Myocyte (in vitro differentiated cells): ENCODE measurements around the gene C1QA. TPM values are rescaled to one million over a fixed set of nuclear protein-coding genes. Genes with fewer than 3 reads are reported as not detected.
"Not testable (repeated sequence)": the region's sequence is repeated elsewhere in the genome, so short reads cannot be mapped to it uniquely, and the experiment has no call there.

Experiments
- DNase-seq: peaks from one replicate; pipeline ENCODE4 v3.0.0-alpha.2; 2012; ENCODE audit warnings: low read depth
- total RNA-seq: library from RNA; depleted of rRNA; stranded (reverse); fragments of >200 nt; gene quantifications from 2 replicates; pipeline ENCODE4 v1.2.3, GENCODE V29; 2014

C1QA gene
- total RNA-seq, 1 donor from 2014 or later, result not detected

GRCh38 chr1:22639286-22639685, 2.9 kb downstream of the C1QA start:
- peak; percentile 23 for DNase-seq

DNA sequence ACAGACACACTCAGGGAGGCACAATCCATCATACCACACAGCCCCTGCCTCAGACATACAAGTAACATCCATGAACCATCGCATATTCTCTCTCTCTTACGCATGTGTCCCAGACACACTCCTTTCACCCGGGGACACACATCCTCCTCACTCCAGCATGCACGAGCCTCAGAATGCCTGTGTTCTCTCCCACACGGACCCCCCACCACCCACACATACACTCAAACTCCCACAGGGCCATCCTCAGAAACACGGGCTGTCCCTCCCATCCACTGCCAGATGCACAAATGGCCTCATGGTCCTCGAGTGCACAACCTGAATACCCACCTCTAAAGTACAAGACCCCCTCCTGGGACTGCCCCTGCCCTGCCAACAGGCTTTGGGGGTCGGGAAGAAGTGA, 4.8 kb downstream of the C1QA start:
- DNase-seq, result no peak

DNA sequence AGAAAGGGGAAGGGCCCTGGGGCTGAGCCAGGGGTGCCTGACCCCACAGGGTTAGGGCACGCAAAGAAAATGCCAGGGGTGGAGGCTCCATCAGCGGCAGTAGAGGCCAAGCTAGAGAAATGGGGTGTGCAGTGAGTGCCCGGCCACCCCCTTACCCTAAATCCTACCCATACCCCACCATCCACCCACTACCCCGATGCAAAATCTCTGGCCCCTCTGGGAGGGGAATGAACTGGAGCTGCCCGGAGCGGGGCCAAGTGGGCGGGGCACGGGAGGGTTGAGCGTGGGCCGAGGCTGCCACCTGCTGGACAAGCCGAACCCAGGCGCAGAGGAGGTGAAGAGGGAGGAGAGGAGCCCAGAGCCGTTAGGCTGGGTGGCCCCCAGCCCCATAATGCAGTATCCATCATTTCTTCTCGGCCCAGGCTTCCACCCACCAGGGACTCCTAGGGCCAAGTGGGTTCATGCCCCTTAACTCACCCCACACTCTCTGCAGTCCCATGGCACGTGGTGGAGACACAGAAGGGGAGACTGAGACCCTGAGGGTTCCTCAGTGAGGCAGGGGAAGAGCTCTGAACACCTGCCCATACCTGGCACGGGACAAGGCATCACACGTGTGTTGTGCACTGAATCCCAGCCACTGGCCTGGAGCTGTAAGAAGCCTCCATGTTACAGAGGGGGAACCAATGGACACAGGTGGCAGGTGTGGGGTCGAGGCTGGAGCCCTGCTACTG, 5.6 kb downstream of the C1QA start:
- DNase-seq, result peak; percentile 53

DNA sequence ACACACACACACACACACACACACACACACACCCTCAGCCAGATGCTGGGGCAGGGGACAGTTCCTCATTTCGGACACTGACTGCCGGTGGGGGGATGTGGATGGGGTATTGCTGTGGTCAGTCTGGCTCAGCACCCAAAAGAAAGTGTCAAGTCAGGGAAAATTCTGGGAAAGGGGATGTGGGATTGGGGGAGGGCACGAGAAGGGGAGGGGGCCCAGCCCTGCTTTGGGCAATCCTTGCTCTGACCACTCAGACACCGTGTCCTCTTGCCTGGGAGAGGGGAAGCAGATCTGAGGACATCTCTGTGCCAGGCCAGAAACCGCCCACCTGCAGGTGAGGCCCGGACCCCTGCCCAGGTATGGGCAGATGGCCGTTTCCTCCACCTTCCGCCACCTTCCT, 7.0 kb downstream of the C1QA start, which contains the start of gene C1QC:
C1QC (plus strand) TSS at position 253 of the 400 bp plus-strand sequence. CDS start 391 bp downstream, outside the sequence.
- no peak for DNase-seq

DNA sequence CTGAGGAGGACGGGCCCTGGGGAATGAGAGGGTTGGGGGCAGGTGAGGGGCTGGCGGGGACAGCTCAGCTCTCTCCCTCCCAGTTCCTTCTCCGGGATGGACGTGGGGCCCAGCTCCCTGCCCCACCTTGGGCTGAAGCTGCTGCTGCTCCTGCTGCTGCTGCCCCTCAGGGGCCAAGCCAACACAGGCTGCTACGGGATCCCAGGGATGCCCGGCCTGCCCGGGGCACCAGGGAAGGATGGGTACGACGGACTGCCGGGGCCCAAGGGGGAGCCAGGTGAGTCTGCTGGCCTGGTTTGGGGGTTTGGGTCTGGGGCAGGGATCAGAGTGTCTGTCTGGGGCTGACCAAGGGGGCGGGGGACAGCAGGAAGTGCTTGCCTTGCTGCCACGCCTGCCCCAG, 7.5 kb downstream of the C1QA start:
- no peak for DNase-seq

DNA sequence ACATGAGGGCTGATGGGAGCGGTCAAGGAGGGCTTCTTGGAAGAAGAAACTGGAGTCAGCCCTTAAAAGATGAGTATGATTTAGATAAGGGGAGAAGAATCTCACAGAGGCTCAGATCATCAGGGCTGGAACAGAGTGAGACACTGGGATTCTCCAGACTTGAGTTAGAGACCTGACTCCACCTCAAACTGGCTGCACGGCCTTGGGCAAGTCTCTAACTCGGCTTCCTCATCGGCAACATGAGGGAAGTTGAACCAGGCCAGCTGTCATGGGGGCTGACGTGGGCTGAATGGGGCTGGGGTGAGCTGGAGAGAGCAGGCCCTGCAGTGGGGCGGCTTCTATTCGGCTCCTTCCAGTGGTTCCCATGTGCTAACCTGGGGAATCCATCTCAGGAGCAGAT, 9.5 kb downstream of the C1QA start:
- DNase-seq, result no peak

DNA sequence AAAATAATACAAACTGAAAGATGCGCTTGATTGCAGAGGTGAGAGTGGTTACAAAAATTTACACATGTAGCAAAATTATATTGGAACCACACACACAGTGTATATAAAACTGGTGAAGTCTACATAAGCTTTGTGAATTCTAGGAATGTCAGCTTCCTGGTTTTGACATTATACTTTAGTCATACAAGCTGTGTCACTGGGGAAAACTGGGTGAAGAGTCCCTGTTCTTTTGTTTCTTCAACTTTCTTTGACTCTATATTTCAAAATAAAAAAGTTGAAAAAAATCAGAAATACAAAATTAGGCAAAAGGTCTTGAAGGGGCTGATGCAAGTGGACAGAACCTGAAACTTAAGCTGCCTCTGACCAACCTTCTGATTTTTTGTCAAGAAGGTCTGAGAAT, 10.0 kb downstream of the C1QA start:
- DNase-seq, result no peak

DNA sequence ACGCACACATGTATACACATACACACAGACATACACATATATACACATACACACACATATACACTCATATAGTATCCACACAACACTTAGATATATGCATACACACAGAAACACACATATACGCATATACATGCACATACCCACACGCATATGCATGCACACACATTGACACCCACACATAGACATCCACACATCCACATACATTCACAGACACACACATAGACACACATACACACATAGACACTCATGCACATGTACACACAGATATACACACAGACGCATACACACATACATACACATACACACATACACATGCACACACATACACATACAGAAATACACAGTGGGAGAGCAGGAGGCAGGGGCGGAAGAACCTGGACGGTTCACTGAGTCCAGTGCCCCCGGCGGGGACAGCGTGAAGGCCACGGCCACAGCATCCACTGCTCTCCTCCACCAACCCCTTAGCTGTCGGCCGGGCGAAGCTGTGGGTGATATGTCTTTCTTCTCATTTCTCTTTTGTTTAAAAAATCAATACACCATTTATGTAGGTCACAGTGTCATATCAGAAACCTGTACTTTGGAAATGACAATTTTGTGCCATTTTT, 13.8 kb downstream of the C1QA start:
- DNase-seq, result no peak

DNA sequence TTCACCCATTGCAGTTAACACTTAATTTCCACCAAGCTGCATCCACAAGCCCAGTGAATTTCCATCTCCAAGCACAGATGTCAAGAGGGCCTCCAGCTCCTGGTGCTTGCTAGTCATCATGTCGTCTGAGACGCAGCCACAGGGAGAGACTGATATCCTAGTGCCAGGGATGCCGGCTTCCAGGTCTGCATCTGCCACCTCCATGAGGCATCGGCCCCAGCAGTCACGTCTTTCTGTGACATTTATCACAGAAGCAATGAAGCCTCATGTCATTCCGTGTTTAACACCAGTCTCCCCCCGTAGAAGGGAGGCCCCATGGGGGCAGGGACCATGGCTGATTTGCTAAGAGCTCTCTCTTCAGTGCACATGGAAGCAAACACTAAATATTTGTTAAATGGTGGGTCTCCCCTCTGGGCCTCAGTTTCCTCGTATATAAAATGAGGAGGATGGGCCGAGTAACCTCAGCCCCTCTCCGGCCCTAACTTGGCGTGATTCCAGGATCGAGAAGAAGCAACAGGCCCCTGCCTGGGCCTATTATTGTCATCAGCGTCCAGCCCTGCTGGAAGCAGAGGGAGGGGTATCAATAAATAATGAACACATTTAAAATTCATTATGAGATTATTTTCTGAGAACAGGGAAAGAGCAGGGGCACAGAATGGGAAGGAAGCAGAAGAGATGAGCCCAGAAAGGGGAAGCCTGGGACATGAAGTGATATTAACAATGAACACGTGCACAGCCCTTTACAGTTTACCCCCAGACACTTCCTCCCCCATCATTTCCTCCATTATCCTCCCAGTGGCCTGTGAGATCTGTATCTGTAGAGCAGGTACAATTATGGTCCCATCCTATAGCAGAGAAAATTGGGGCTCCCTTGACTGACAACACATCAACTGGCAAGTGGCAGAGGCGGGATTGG, 15.8 kb downstream of the C1QA start:
- no peak for DNase-seq

- no peak for DNase-seq
Observed at GRCh38 chr1:22652881-22653316, 16.5 kb downstream of the C1QA start, which contains the start of gene C1QB. TSS of gene C1QB (plus strand) at chr1:22653236. CDS start at chr1:22659463, 6,227 bp downstream.

DNA sequence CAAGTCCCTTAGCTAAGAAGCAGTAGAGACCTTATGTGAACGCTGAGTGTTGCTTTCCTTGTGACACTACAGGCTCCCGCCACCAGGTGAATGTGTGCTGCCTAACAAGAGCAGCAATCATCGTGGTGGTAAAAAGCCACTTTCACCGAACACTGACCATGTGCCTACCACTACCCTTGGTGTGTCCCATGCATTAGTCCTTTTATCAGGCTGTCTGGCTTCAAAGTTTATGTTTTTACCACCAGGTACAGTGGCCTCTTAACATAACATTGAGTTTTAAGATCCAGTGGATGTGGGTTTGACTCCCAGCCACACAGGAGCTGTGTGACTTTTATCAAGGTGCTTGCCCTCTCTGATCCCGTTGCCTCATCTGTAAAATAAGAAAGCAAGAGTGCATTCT, 18.3 kb downstream of the C1QA start:
- no peak for DNase-seq

DNA sequence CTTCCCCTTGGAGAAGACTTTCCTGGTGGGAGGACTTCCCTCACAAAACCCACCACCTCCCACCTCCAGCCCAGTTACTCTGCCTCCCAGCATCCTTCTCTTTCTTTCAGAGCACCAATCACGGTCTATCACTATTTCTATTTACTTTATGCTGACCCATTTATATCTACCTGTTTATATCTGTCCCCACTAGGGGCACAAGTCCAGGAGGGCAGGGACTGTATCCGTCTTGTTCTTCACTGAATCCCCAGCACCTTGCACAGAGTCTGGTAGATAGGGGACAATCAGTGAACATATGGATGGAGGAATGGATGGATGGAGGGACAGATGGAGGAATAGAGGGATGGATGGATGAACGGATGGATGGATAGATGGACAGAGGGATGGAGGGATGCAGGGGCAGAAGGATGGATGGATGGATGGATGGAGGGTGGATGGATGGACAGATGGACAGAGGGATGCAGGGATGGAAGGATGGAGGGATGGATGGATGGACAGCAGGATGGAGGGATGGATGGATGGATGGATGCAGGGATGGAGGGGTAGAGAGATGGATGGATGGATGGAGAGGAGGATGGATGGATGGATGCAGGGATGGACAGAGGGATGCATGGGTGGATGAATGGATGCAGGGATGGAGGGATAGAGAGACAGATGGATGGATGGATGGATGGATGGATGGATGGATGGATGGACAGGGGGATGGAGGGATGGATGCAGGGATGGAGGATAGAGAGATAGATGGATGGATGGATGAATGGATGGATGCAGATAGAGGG, 22.1 kb downstream of the C1QA start:
- DNase-seq, result no peak

DNA sequence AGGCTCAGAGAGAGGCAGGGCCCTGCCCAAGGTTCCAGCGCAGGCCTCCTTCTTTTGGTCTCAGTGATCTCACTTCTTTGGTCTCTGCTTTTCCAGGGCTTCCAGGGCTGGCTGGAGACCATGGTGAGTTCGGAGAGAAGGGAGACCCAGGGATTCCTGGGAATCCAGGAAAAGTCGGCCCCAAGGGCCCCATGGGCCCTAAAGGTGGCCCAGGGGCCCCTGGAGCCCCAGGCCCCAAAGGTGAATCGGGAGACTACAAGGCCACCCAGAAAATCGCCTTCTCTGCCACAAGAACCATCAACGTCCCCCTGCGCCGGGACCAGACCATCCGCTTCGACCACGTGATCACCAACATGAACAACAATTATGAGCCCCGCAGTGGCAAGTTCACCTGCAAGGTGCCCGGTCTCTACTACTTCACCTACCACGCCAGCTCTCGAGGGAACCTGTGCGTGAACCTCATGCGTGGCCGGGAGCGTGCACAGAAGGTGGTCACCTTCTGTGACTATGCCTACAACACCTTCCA, 24.4 kb downstream of the C1QA start:
- no peak for DNase-seq

GRCh38 chr1:22661880-22662279, 25.5 kb downstream of the C1QA start:
- no peak for DNase-seq

DNA sequence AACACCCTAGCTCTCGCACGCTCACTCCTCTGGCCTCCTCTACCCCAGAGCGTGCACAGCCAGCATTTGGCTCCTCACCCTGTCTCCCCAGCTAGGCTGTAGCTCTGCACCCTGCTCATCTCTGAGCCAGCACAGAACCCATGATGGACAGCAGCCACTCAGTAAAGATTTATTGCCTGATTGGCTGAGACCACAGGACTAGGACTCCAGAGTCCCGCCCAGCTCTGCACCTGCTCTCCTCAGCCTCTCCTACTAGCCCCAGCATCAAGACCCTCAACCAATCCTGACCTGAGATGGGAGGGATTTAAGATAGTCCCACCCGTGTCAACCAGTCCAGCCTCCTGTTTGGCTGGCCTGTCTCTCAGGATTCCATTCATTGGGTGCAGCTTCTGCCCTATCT, 25.9 kb downstream of the C1QA start:
- peak; percentile 21 for DNase-seq

DNA sequence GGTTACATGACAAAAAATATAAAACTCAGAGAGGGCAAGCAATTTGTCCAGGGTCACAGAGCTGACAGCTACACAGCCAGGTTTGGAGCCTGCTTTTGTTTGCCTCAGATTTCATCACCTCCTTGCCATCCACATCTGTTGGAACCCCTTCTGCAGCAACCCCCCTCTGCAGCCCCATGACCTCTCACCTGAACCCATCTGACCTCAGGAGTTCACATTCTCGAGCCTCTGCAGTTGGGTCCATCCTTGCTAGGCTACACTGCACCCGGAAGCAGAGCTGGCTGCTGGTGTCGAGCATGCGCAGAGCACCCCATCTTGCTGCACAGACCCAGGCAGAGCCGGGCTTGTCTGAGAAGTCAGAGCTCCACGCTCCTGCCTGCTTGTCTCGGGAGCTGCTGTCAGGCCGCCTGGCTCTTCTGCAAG, 26.6 kb downstream of the C1QA start:
- DNase-seq, result no peak

- DNase-seq, result peak; percentile 4
Observed at GRCh38 chr1:22665752-22666151, 29.3 kb downstream of the C1QA start.

- no peak for DNase-seq
Observed at GRCh38 chr1:22666412-22666811, 30.0 kb downstream of the C1QA start.

DNA sequence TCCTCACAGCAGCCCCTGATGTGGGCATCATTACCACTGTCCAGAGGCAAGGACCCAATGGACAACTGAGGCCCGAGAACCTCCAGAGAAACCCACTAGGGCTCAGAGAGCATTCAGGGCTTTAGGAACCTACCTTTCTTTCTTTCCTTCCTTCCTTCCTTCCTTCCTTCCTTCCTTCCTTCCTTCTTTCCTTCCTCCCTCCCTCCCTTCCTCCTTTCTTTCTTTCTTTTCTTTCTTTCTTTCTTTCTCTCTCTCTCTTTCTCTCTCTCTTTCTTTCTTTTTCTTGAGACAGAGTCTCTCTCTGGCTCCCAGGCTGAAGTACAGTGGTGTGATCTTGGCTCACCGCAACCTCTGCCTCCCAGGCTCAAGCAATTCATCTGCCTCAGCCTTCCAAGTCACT, 32.4 kb downstream of the C1QA start:
- not testable (repeated sequence) for DNase-seq

GRCh38 chr1:22670352-22670975, 34.0 kb downstream of the C1QA start:
- DNase-seq, result no peak
